Prostate gland (tissue), 2 donors: Measurements from ENCODE around the gene DDI2. TPM values are rescaled to one million over a fixed set of nuclear protein-coding genes. Genes with fewer than 3 reads are reported as not detected.

ENCODE experiments used
- DNase-seq: peaks from one replicate; pipeline ENCODE4 v3.0.0-alpha.2; 2019; ENCODE audit warnings: low spot score
- H3K27ac ChIP-seq, 2 donors: fragments of 200-600 bp; sonication (generic); 2 replicates each; pipeline ENCODE4 v1.5.1; 2017 to 2019
- H3K27me3 ChIP-seq: fragments of 200-600 bp; sonication (generic); replicated peaks from 2 replicates; pipeline ENCODE4 v1.5.1; 2019; ENCODE audit not compliant: insufficient read depth
- H3K36me3 ChIP-seq, 2 donors: fragments of 200-600 bp; sonication (generic); 1 replicate in 1 of 2; 2 replicates in 1 of 2; pipeline versions ENCODE4 v1.5.1 to v1.8.1; 2017 to 2019
- H3K4me1 ChIP-seq: fragments of 200-600 bp; sonication (generic); replicated peaks from 2 replicates; pipeline ENCODE4 v1.5.1; 2019
- H3K4me3 ChIP-seq, 2 donors: fragments of 200-600 bp; sonication (generic); 2 replicates each; pipeline ENCODE4 v1.5.1; 2017 to 2019
- H3K9me3 ChIP-seq: fragments of 200-600 bp; sonication (generic); 2 replicates; pipeline ENCODE4 v1.5.1; 2017
- POLR2A ChIP-seq: fragments of 450-650 bp; IDR thresholded peaks from one replicate; pipeline ENCODE4 v1.6.1; 2016; ENCODE audit warnings: antibody characterized with exemption, mild to moderate bottlenecking
- POLR2AphosphoS5 ChIP-seq: sonication (generic); formaldehyde crosslinking; IDR thresholded peaks from one replicate; pipeline ENCODE4 v1.6.1; 2017; ENCODE audit warnings: antibody characterized with exemption
- WGBS: methylation state at CpG from one replicate; pipeline ENCODE4 v1.1.5; 2018; 5-methylcytosine and 5-hydroxymethylcytosine counted together
- intact Hi-C: fragments of 100-400 bp; cut with DNase I; formaldehyde crosslinking; loops from one replicate; pipeline ENCODE4 v1.14.2; 2022
- small RNA-seq, 2 donors: library from RNA; depleted of rRNA; stranded (forward); fragments of <200 nt; gene quantifications; one replicate each; pipeline ENCODE3, GENCODE V24; 2016
- total RNA-seq, 2 donors: library from RNA; depleted of rRNA; stranded (reverse); fragments of >200 nt; gene quantifications; one replicate each; pipeline ENCODE4 v1.1.0, GENCODE V29; 2016
- TF ChIP-seq, protein P1 (sequence below), 4 experiments: fragments of 200-600 bp in 2 of 4; fragments of 450-650 bp in 2 of 4; sonication (generic) in 2 of 4; IDR thresholded peaks; 1 replicate in 3 of 4; 2 replicates in 1 of 4; pipeline ENCODE4 v1.5.1; 2016 to 2019; ENCODE audit warnings: antibody characterized with exemption in 4 of 4, mild to moderate bottlenecking in 2 of 4, moderate library complexity in 2 of 4

Gene DDI2
- total RNA-seq, 2 donors from 2014 or later, result 47.5 to 58.4 TPM

DNA sequence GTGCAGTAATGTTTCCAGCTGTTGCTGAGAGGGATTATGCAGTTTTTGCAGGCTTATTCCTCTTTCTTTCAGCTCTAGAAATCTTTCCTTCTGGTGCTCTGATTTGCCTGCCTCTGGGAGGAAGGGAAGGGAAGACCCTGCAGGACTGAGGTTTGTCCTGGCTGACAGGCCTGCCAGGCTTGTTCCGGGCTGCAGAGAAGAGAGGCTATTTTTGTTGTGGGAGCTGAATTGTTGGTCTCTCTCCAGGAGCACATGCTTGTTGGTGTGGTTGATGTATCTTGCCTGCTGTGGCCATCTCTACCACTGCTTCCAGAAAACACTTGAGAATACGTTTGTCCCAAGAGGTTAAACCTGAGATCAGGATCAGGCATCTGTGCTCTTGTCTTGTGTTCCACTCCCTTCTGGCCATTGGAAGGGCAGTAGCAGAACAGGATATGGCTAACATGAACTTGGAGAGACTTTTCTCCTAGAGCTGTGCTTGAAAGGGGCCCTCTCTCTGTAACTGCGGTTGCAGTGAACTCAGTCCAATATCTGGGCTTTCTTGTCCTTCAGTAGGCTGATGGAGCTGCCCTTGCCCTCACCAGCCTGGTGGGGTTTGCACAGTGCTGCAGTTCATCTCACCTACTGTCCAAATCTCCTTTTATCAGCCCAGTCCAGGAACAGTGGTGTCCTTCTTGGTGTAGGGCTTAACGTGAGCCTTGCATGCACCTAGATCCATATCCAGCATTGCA is 97.3 kb downstream of the DDI2 start:
- H3K36me3 ChIP-seq, result peaks cover 0 to 3% of the 10 kb centered on the region in 2 donors
- no peaks in the 10 kb centered on the region for H3K4me1 ChIP-seq
- TF ChIP-seq POLR2A, result no peak
- TF ChIP-seq POLR2AphosphoS5, result peak; percentile 38
- no peak for DNase-seq
- no peak overlapping the region for H3K4me3 ChIP-seq
- intact Hi-C loops, result no loop called here
- no peaks in the 10 kb centered on the region for H3K9me3 ChIP-seq
- H3K27ac ChIP-seq, result peak overlapping the region; percentile 24 to 26
- 52% methylated on average over 4 of the region's 4 CpGs for WGBS
- H3K27me3 ChIP-seq, result no peaks in the 10 kb centered on the region

DNA sequence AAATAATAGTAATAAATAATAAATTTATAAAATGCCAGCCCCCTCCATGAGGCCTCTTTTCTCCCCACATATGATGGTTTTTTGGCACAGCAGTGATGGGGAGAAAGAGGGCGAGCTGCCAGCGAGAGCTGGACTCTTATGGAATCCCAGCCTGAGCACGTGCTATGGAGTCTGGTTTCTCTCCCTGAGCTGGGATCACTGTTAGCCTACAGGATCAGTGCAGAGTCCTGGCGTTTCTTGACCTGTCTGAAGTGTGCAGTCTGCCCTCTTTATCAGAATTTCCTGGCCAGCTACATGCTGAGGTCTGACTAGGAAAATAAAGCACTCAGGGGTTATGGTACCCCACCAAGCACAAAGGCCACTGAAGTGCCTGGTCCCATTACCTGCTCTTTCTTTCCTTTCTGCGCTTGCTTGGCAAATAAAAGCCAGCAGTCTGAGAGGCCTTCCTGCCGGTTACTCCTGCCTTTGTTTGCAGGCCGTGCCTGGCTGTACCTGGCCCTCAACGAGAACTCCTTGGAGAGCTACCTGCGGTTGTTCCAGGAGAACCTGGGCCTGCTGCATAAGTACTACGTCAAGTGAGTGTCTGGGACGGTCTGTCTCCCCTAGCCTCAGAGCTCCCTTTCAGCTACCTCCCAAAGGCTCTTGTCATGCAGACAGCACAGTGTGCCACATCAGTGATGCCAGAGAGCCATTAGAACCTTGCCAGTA is 100.3 kb downstream of the DDI2 start:
- H3K9me3 ChIP-seq, result no peaks in the 10 kb centered on the region
- no peak overlapping the region for H3K4me3 ChIP-seq
- 79% methylated on average over 11 of the region's 11 CpGs for WGBS
- DNase-seq, result no peak
- intact Hi-C loops, result no loop called here
- TF ChIP-seq POLR2AphosphoS5 (no peak), POLR2A (no peak)
- TF ChIP-seq, protein P1, sequence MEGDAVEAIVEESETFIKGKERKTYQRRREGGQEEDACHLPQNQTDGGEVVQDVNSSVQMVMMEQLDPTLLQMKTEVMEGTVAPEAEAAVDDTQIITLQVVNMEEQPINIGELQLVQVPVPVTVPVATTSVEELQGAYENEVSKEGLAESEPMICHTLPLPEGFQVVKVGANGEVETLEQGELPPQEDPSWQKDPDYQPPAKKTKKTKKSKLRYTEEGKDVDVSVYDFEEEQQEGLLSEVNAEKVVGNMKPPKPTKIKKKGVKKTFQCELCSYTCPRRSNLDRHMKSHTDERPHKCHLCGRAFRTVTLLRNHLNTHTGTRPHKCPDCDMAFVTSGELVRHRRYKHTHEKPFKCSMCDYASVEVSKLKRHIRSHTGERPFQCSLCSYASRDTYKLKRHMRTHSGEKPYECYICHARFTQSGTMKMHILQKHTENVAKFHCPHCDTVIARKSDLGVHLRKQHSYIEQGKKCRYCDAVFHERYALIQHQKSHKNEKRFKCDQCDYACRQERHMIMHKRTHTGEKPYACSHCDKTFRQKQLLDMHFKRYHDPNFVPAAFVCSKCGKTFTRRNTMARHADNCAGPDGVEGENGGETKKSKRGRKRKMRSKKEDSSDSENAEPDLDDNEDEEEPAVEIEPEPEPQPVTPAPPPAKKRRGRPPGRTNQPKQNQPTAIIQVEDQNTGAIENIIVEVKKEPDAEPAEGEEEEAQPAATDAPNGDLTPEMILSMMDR (IDR thresholded peaks at IDR 0.05), result no peak
- no peaks in the 10 kb centered on the region for H3K4me1 ChIP-seq
- no peak overlapping the region for H3K27ac ChIP-seq
- no peaks in the 10 kb centered on the region for H3K27me3 ChIP-seq
- H3K36me3 ChIP-seq, result peaks cover 0 to 3% of the 10 kb centered on the region in 2 donors

DNA sequence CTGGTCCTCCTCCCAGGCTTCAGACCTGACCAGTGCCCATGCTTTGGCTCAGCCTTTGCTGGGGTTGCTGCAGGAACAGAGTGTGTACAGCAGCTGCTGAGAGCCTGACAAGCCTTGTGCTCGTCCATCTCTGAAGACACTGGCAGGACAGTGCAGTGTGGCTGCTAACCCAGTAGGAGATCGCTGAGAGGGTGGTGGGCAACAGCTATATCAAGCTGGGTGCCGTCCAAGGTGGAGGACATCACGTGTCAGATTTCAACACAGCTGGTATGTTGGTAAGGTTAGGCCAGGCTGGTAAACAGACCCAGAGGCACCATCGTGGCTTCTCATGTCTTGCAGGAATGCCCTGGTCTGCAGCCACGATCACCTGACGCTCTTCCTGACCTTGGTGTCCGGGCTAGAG is 100.9 kb downstream of the DDI2 start:
- DNase-seq, result no peak
- 86% methylated on average over 8 of the region's 8 CpGs for WGBS
- Histone ChIP-seq H3K9me3 (no peaks in the 10 kb centered on the region), H3K27ac (no peak overlapping the region), H3K36me3 (peaks cover 0 to 3% of the 10 kb centered on the region in 2 donors), H3K4me1 (no peaks in the 10 kb centered on the region), H3K4me3 (no peak overlapping the region), H3K27me3 (no peaks in the 10 kb centered on the region)
- intact Hi-C loops, result no loop called here
- TF ChIP-seq POLR2A, result no peak
- TF ChIP-seq, protein P1 (IDR thresholded peaks at IDR 0.05), result no peak

Small RNA genes within 50 kb of the gene (small RNA-seq; reads per million reads assigned to genes)
- gene AL121992.2 (0 reads per million in 2 donors), gene CD24P1 (0 reads per million in 2 donors), gene RNU7-179P (0 reads per million in 2 donors)

Other genes starting within 250 kb of the DDI2 start
- 100 to 1,000 TPM in 1 of 2 donors, 10 to 100 TPM in 1; 69.9 to 281 TPM for gene EFHD2, start 207.6 kb upstream of the DDI2 start, total RNA-seq
- not detected for gene CTRC, start 179.0 kb upstream of the DDI2 start, total RNA-seq
- 1 to 10 TPM in 1 of 2 donors, not detected in 1; 5.4 TPM for gene CELA2A, start 160.7 kb upstream of the DDI2 start, total RNA-seq
- gene CELA2B, start 141.4 kb upstream of the DDI2 start, total RNA-seq, result 1 to 10 TPM in 1 of 2 donors, not detected in 1; 1.1 TPM
- 10 to 100 TPM; 22.2 to 46.1 TPM for gene CASP9, start 93.2 kb upstream of the DDI2 start, total RNA-seq
- gene DNAJC16, start 90.6 kb upstream of the DDI2 start, total RNA-seq, result 10 to 100 TPM; 21.5 to 27.2 TPM
- 1 to 10 TPM in 1 of 2 donors, under 1 TPM in 1; 0.96 to 1.9 TPM for gene AGMAT, start 32.4 kb upstream of the DDI2 start, total RNA-seq
- 10 to 100 TPM; 29.0 to 60.4 TPM for gene PLEKHM2, start 66.9 kb downstream of the DDI2 start, total RNA-seq
- gene SLC25A34, start 118.8 kb downstream of the DDI2 start, total RNA-seq, result 1 to 10 TPM; 1.1 to 1.4 TPM
- gene TMEM82, start 125.0 kb downstream of the DDI2 start, total RNA-seq, result not detected
- 100 to 1,000 TPM in 1 of 2 donors, 10 to 100 TPM in 1; 33.1 to 111 TPM for gene FBLIM1, start 141.3 kb downstream of the DDI2 start, total RNA-seq
- gene UQCRHL, start 190.2 kb downstream of the DDI2 start, total RNA-seq, result 1 to 10 TPM; 1.6 to 2.4 TPM
- 10 to 100 TPM; 31.9 to 48.3 TPM for gene SPEN, start 230.2 kb downstream of the DDI2 start, total RNA-seq